ENCODE results near the gene DIPK1B. TPM values are rescaled to one million over a fixed set of nuclear protein-coding genes. Genes with fewer than 3 reads are reported as not detected.

DIPK1B gene
- polyA plus RNA-seq, 3 donors: 0.10 TPM; not detected in 2

- Mint-ChIP-seq H3K27me3 (ENCODE audit: low read depth in 3 of 3) (peaks cover 15 to 45% (median 22%) of the 10 kb centered on the region in 3 donors), H3K27ac (peak overlapping the region in 3 of 7 donors; percentile 25 to 83 (median 46)), H3K9me3 (no peaks in the 10 kb centered on the region), H3K4me3 (no peak overlapping the region), H3K36me3 (peaks cover 15 to 22% of the 10 kb centered on the region in 2 donors), H3K4me1 (peaks cover 21% of the 10 kb centered on the region)
- Histone ChIP-seq H3K4me2 (replicated peaks; ENCODE audit: extremely low read depth, low read length, poor library complexity, severe bottlenecking) (no peak overlapping the region), H2AFZ (ENCODE audit: insufficient read depth, low read depth, low read length, poor library complexity, severe bottlenecking) (no peak overlapping the region), H3K79me2 (ENCODE audit: insufficient read depth, low read length) (peaks cover 6% of the 10 kb centered on the region), H3K9ac (ENCODE audit: insufficient read depth, low read length, poor library complexity, severe bottlenecking) (no peak overlapping the region), H4K20me1 (ENCODE audit: insufficient read depth, low read length) (peaks cover 47% of the 10 kb centered on the region), H3K36me3 (replicated peaks in 1 of 2; ENCODE audit: control insufficient read depth in 1 of 2, insufficient read depth in 2 of 2, low read length in 2 of 2) (peaks cover 24 to 27% of the 10 kb centered on the region in 2 donors), H3K27me3 (ENCODE audit: control insufficient read depth in 2 of 2, insufficient read depth in 2 of 2, low read length in 2 of 2) (peaks cover 0 to 19% of the 10 kb centered on the region in 2 donors), H3K27ac (ENCODE audit: low read depth in 1 of 2, low read length in 2 of 2) (no peak overlapping the region), H3K9me3 (replicated peaks in 1 of 2; ENCODE audit: control insufficient read depth in 1 of 2, insufficient read depth in 1 of 2, low read length in 2 of 2) (no peaks in the 10 kb centered on the region), H3K4me1 (ENCODE audit: control insufficient read depth in 1 of 2, insufficient read depth in 2 of 2, low read length in 2 of 2) (peaks cover 16 to 21% of the 10 kb centered on the region in 2 donors), H3K4me3 (replicated peaks in 1 of 3; ENCODE audit: low read depth in 2 of 3, low read length in 3 of 3) (no peak overlapping the region)
- no peak for TF ChIP-seq CTCF (IDR thresholded peaks at IDR 0.05)
- intact Hi-C loops (cut with micrococcal nuclease): no loop called here
- 50% methylated on average over 22 of the region's 24 CpGs for WGBS (ENCODE audit: insufficient coverage)
- peak; percentile 65 to 87 (median 81) for DNase-seq
Measured at GRCh38 chr9:136719195-136719880, 7.0 kb downstream of the DIPK1B start.

- no peak overlapping the region for H3K4me3 Mint-ChIP-seq
- no peak overlapping the region for H3K4me2 ChIP-seq (replicated peaks; ENCODE audit: extremely low read depth, low read length, poor library complexity, severe bottlenecking)
- H3K27me3 Mint-ChIP-seq (ENCODE audit: low read depth in 3 of 3): peaks cover 7 to 35% (median 19%) of the 10 kb centered on the region in 3 donors
- peak overlapping the region in 3 of 7 donors; percentile 8 to 46 (median 21) for H3K27ac Mint-ChIP-seq
- WGBS (ENCODE audit: insufficient coverage): 85% methylated on average over 9 of the region's 20 CpGs
- intact Hi-C loops (cut with micrococcal nuclease): loop anchor here in 1 of 2 donors (10.0 kb wide), 1 partner anchor 236 kb away; the partner anchor contains the start of gene SEC16A
- H3K9ac ChIP-seq (ENCODE audit: insufficient read depth, low read length, poor library complexity, severe bottlenecking): no peak overlapping the region
- H3K9me3 Mint-ChIP-seq: no peaks in the 10 kb centered on the region
- no peak for TF ChIP-seq CTCF (IDR thresholded peaks at IDR 0.05)
- peaks cover 58% of the 10 kb centered on the region for H4K20me1 ChIP-seq (ENCODE audit: insufficient read depth, low read length)
- peaks cover 11 to 15% of the 10 kb centered on the region in 2 donors for H3K4me1 ChIP-seq (ENCODE audit: control insufficient read depth in 1 of 2, insufficient read depth in 2 of 2, low read length in 2 of 2)
- no peak for DNase-seq
- H3K79me2 ChIP-seq (ENCODE audit: insufficient read depth, low read length): peaks cover 15% of the 10 kb centered on the region
- no peak overlapping the region for H2AFZ ChIP-seq (ENCODE audit: insufficient read depth, low read depth, low read length, poor library complexity, severe bottlenecking)
- no peak overlapping the region for H3K27ac ChIP-seq (ENCODE audit: low read depth in 1 of 2, low read length in 2 of 2)
- H3K4me3 ChIP-seq (replicated peaks in 1 of 3; ENCODE audit: low read depth in 2 of 3, low read length in 3 of 3): no peak overlapping the region
- H3K4me1 Mint-ChIP-seq: peaks cover 18% of the 10 kb centered on the region
- no peaks in the 10 kb centered on the region for H3K9me3 ChIP-seq (replicated peaks in 1 of 2; ENCODE audit: control insufficient read depth in 1 of 2, insufficient read depth in 1 of 2, low read length in 2 of 2)
- peaks cover 0 to 9% of the 10 kb centered on the region in 2 donors for H3K27me3 ChIP-seq (ENCODE audit: control insufficient read depth in 2 of 2, insufficient read depth in 2 of 2, low read length in 2 of 2)
- H3K36me3 ChIP-seq (replicated peaks in 1 of 2; ENCODE audit: control insufficient read depth in 1 of 2, insufficient read depth in 2 of 2, low read length in 2 of 2): peaks cover 34% of the 10 kb centered on the region in 2 donors
- H3K36me3 Mint-ChIP-seq: peaks cover 20 to 33% of the 10 kb centered on the region in 2 donors
Measured at GRCh38 chr9:136720251-136720897, 8.0 kb downstream of the DIPK1B start.

Data from CD14-positive monocyte (primary cell).